HepG2 (cell line): ENCODE data around the gene SS18L1. TPM values are rescaled to one million over a fixed set of nuclear protein-coding genes. Genes with fewer than 3 reads are reported as not detected.

Source experiments
- ATAC-seq: fragments of 200-7000 bp; cut with Tn5 transposase; 3 replicates; pipeline ENCODE4 v1.9.1; 2020; ENCODE audit warnings: mild to moderate bottlenecking, moderate library complexity
- BruUV-seq: library from RNA; stranded (reverse); fragments of 400-500 nt; replicated peaks from 2 replicates; lab custom pipeline; 2021; lab: Mats Ljungman, UMichigan
- CTCF ChIA-PET: fragments of 300-600 bp; formaldehyde crosslinking; extraction: SDS; loops from one replicate; lab custom pipeline; 2021; ENCODE audit warnings: low total read pairs, inconsistent platforms, low intra/inter-chr PET ratio; lab: Yijun Ruan, JAX
- POLR2A ChIA-PET: fragments of 350-600 bp; sonication (Branson Sonifier 250); formaldehyde crosslinking; loops from one replicate; lab custom pipeline; 2020; ENCODE audit warnings: antibody characterized with exemption, inconsistent platforms; lab: Yijun Ruan, JAX
- DNase-seq: peaks from one replicate; pipeline ENCODE4 v3.0.0-alpha.2; 2015; ENCODE audit warnings: low spot score
- FAIRE-seq: peaks from 3 replicates; lab custom pipeline; 2011; peaks lifted over from hg19 to GRCh38; lab: Jason Lieb, UNC
- H2AFZ ChIP-seq: one replicate; pipeline ENCODE4 v1.6.1; 2011; ENCODE audit warnings: low read length, inconsistent platforms
- H3K27ac ChIP-seq: fragments of 300-600 bp; 3 replicates; pipeline ENCODE4 v1.8.0; 2011; ENCODE audit warnings: mixed run types, mild to moderate bottlenecking, mixed read lengths, low read length, inconsistent platforms; ENCODE audit not compliant: insufficient read depth; ENCODE audit errors: extremely low read length
- H3K27me3 ChIP-seq, 2 experiments: fragments of 200-600 bp in 1 of 2; 2 replicates in 1 of 2; 3 replicates in 1 of 2; pipeline versions ENCODE4 v1.6.0 to v1.8.0; 2011; ENCODE audit warnings: low read length in 2 of 2, mild to moderate bottlenecking in 2 of 2, moderate library complexity in 2 of 2, inconsistent platforms in 1 of 2; ENCODE audit not compliant: insufficient read depth in 2 of 2, control insufficient read depth in 1 of 2
- H3K36me3 ChIP-seq, 2 experiments: fragments of 200-600 bp in 1 of 2; replicated peaks in 1 of 2; 2 replicates in 1 of 2; 3 replicates in 1 of 2; pipeline versions ENCODE4 v1.5.1 to v1.8.0; 2011; ENCODE audit warnings: low read length in 2 of 2, inconsistent platforms in 1 of 2; ENCODE audit not compliant: insufficient read depth in 2 of 2, control insufficient read depth in 1 of 2
- H3K4me1 ChIP-seq: 2 replicates; pipeline ENCODE4 v1.5.1; 2012; ENCODE audit warnings: low read length, inconsistent platforms; ENCODE audit not compliant: insufficient read depth
- H3K4me2 ChIP-seq: 2 replicates; pipeline ENCODE4 v1.6.0; 2011; ENCODE audit warnings: low read depth, low read length, inconsistent platforms
- H3K4me3 ChIP-seq, 3 experiments: fragments of 200-600 bp in 1 of 3; sonication (generic), shearing (Covaris generic) in 1 of 3; replicated peaks in 1 of 3; 2 replicates each; pipeline ENCODE4 v1.5.1; 2011 to 2016; ENCODE audit warnings: low read length in 3 of 3, inconsistent platforms in 2 of 3, low read depth in 2 of 3, mild to moderate bottlenecking in 2 of 3, control low read depth in 1 of 3, mixed read lengths in 1 of 3; ENCODE audit not compliant: insufficient read depth in 1 of 3
- H3K79me2 ChIP-seq: one replicate; pipeline ENCODE4 v1.6.1; 2011; ENCODE audit warnings: low read length, inconsistent platforms; ENCODE audit not compliant: insufficient read depth
- H3K9ac ChIP-seq: 2 replicates; pipeline ENCODE4 v1.6.0; 2011; ENCODE audit warnings: mild to moderate bottlenecking, low read depth, low read length, inconsistent platforms; ENCODE audit not compliant: insufficient read depth
- H3K9me3 ChIP-seq: 2 replicates; pipeline ENCODE4 v1.5.1; 2012; ENCODE audit warnings: mild to moderate bottlenecking, low read length
- H4K20me1 ChIP-seq: 2 replicates; pipeline ENCODE4 v1.6.0; 2011; ENCODE audit warnings: inconsistent platforms, mild to moderate bottlenecking, low read length, moderate library complexity; ENCODE audit not compliant: insufficient read depth
- ARID5B ChIP-seq: IDR thresholded peaks from 2 replicates; pipeline ENCODE4 v1.4.0; 2020; ENCODE audit warnings: mild to moderate bottlenecking, missing genetic modification reagents
- ATF4 ChIP-seq, 2 experiments: fragments of 450-650 bp in 1 of 2; sonication (generic) in 1 of 2; formaldehyde crosslinking; IDR thresholded peaks; 2 replicates each; pipeline versions ENCODE4 v1.5.0 to v1.8.0; 2020 to 2022; ENCODE audit warnings: mild to moderate bottlenecking in 1 of 2, missing genetic modification reagents in 1 of 2
- GABPB1 ChIP-seq: IDR thresholded peaks from 2 replicates; pipeline ENCODE4 v1.6.1; 2016; ENCODE audit warnings: mild to moderate bottlenecking, missing genetic modification reagents, moderate library complexity, missing compliant biosample characterization
- GTF2F1 ChIP-seq: fragments of 150-350 bp; IDR thresholded peaks from 2 replicates; pipeline ENCODE4 v1.6.1; 2014; ENCODE audit warnings: low read length
- NR2F2 ChIP-seq: IDR thresholded peaks from 2 replicates; pipeline ENCODE4 v1.6.1; 2012; ENCODE audit warnings: low read depth, inconsistent platforms, borderline replicate concordance
- SAP130 ChIP-seq: IDR thresholded peaks from 2 replicates; pipeline ENCODE4 v1.6.1; 2016; ENCODE audit warnings: low read depth
- ZBTB7A ChIP-seq: sonication (generic); formaldehyde crosslinking; IDR thresholded peaks from 2 replicates; pipeline ENCODE4 v1.8.0; 2022; ENCODE audit warnings: mild to moderate bottlenecking, missing genetic modification reagents
- ZNF335 ChIP-seq: sonication (generic); formaldehyde crosslinking; IDR thresholded peaks from 2 replicates; pipeline ENCODE4 v1.4.0; 2020; ENCODE audit warnings: missing genetic modification reagents
- ZSCAN31 ChIP-seq: sonication (generic); formaldehyde crosslinking; IDR thresholded peaks from 2 replicates; pipeline ENCODE4 v1.5.0; 2020; ENCODE audit warnings: low read depth, mild to moderate bottlenecking, missing genetic modification reagents
- WGBS: methylation state at CpG from one replicate; pipeline ENCODE4 v1.1.6; 2017; ENCODE audit warnings: low lambda C conversion rate; 5-methylcytosine and 5-hydroxymethylcytosine counted together
- in situ Hi-C: cut with HindIII; loops from 2 replicates; pipeline ENCODE4 v1.10.0; 2017; ENCODE audit warnings: low pct_unique_long_range_greater_than_20kb; ENCODE audit not compliant: extremely low pct_ligation_motif_present
- intact Hi-C: fragments of 100-400 bp; cut with micrococcal nuclease; formaldehyde crosslinking; loops from one replicate; pipeline ENCODE4 v1.10.0; 2022; ENCODE audit not compliant: unreplicated experiment
- polyA plus RNA-seq, 8 experiments: library from polyadenylated mRNA; depleted of rRNA in 3 of 8; stranded (reverse) in 7 of 8; unstranded in 1 of 8; fragments of >200 nt; fragmentation: Illumina TruSeq in 4 of 8; extraction: Trizol in 4 of 8; gene quantifications; 2 replicates each; pipeline versions ENCODE4 v1.2.1 to v1.2.3, GENCODE V29; 2011 to 2016; ENCODE audit warnings: low read depth in 4 of 8, missing spikeins in 1 of 8, mixed read lengths in 1 of 8; ENCODE audit not compliant: insufficient read depth in 1 of 8
- total RNA-seq, 5 experiments: library from RNA; depleted of rRNA; stranded (reverse); fragments of >200 nt; fragmentation: Illumina TruSeq; extraction: Trizol; gene quantifications; 2 replicates each; pipeline ENCODE4 v1.2.3, GENCODE V29; 2016; ENCODE audit warnings: low read depth in 1 of 5
- TF ChIP-seq, protein P1 (sequence below): IDR thresholded peaks from 2 replicates; pipeline ENCODE4 v1.6.1; 2012; ENCODE audit warnings: low read depth, low read length, improper control_type of control experiment
- TF ChIP-seq, protein P2 (sequence below): IDR thresholded peaks from 2 replicates; pipeline ENCODE4 v1.6.1; 2016; ENCODE audit warnings: missing compliant biosample characterization, missing genetic modification reagents, borderline replicate concordance
- TF ChIP-seq, protein P3 (sequence below): sonication (generic); formaldehyde crosslinking; conservative IDR thresholded peaks from 2 replicates; pipeline ENCODE4 v1.8.1; 2023; ENCODE audit warnings: missing genetic modification reagents

Gene SS18L1
- total and polyA plus RNA-seq, 2 of the 13 experiments (the other 11 are each of a cell fraction or from before 2014, with no cell fraction given), result 17.8 to 27.6 TPM

DNA sequence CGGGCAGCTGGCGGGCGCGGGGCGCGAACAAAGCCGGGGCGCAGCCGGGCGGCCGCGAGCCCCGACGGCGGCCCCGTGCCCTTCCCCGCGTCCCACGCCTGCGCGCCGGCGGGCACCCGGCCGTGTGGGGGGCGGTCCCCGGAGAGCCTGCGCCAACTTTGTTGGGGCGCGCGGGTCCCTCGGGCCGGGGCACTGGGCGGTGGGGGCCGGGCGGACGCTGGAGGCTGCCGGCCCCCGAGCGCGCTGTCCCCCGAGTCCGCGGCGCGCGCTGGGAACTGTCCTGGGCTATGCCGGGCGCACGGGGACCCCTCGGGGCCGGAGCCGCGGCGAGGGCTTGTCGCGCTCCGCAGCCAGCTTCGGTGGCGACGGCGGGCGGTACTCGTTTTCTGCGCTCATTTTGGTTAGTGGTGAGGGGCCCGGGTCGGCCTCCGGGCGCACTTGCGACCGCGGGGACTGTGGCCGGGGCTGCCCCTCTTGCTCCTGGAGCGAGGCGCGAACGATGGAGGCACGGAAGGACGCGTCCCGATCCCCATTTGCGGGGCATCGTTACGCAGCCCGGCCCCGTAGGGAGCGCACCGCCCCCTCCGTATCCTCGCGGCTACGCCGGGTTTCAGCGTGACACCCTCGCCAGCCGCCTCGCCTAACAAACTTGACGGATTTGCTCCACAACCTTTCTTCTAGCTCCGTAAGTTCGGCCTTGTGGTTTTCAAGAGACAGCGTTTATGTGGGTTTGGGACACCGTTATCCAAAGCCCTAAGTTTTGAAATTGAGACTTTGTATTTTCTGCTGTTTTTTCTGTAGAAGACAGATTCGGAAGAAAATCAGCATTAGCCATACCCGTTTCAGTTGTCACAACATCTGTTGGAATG lies 622 bp downstream of the SS18L1 start:
- H3K4me1 ChIP-seq, result peaks cover 68% of the 10 kb centered on the region
- H3K27ac ChIP-seq, result peak overlapping the region; percentile 70
- BruUV-seq, result no TSS peak
- intact Hi-C loops, result no loop called here
- no peak overlapping the region for H2AFZ ChIP-seq
- no peaks in the 10 kb centered on the region; a peak in 1 of 5 replicates for H3K27me3 ChIP-seq
- DNase-seq, result peak; percentile 42
- in situ Hi-C loops, result loop anchor here (5.0 kb wide), 1 partner anchor 132 kb away; no protein-coding TSS in a partner anchor
- POLR2A ChIA-PET, result interaction anchor here (0.7 to 2.5 kb wide), 6 partner anchors 8 to 224 kb away, joined by 3 to 13 read pairs (median 4); partner anchors contain the start of gene LSM14B
- peak overlapping the region; percentile 68 to 93 (median 87) for H3K4me3 ChIP-seq
- FAIRE-seq, result no peak
- H3K79me2 ChIP-seq, result peaks cover 90% of the 10 kb centered on the region
- H3K36me3 ChIP-seq, result peaks cover 12 to 18% of the 10 kb centered on the region in 2 experiments
- H3K9me3 ChIP-seq, result no peaks in the 10 kb centered on the region
- peaks cover 56% of the 10 kb centered on the region for H4K20me1 ChIP-seq
- H3K9ac ChIP-seq, result peak overlapping the region; percentile 76
- CTCF ChIA-PET, result interaction anchor here (1.4 kb wide), 1 partner anchor 13 kb away, joined by 3 read pairs; no protein-coding TSS in a partner anchor
- peak; percentile 37 for ATAC-seq
- WGBS, result 1% methylated on average over 52 of the region's 104 CpGs
- peak overlapping the region; percentile 96 for H3K4me2 ChIP-seq
- TF ChIP-seq, protein P1, sequence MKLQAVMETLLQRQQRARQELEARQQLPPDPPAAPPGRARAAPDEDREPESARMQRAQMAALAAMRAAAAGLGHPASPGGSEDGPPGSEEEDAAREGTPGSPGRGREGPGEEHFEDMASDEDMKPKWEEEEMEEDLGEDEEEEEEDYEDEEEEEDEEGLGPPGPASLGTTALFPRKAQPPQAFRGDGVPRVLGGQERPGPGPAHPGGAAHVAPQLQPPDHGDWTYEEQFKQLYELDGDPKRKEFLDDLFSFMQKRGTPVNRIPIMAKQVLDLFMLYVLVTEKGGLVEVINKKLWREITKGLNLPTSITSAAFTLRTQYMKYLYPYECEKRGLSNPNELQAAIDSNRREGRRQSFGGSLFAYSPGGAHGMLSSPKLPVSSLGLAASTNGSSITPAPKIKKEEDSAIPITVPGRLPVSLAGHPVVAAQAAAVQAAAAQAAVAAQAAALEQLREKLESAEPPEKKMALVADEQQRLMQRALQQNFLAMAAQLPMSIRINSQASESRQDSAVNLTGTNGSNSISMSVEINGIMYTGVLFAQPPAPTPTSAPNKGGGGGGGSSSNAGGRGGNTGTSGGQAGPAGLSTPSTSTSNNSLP, result no peak
- TF ChIP-seq GABPB1, result peak; percentile 74; the same call in 1 of the 2 replicates
- TF ChIP-seq, protein P2, sequence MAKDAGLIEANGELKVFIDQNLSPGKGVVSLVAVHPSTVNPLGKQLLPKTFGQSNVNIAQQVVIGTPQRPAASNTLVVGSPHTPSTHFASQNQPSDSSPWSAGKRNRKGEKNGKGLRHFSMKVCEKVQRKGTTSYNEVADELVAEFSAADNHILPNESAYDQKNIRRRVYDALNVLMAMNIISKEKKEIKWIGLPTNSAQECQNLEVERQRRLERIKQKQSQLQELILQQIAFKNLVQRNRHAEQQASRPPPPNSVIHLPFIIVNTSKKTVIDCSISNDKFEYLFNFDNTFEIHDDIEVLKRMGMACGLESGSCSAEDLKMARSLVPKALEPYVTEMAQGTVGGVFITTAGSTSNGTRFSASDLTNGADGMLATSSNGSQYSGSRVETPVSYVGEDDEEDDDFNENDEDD (CRISPR knock-in tag), result peak; percentile 73; the same call in 1 of the 2 replicates
- no peak for TF ChIP-seq NR2F2
- 0 out of 2 replicates have a peak, but pooled peaks have one; percentile 55 for TF ChIP-seq ZSCAN31
- 0 out of 4 replicates have a peak, but pooled peaks of 1 of the 2 experiments have one; percentile 27 for TF ChIP-seq ATF4 (CRISPR knock-in tag; IDR thresholded peaks at IDR 0.05)
- TF ChIP-seq, protein P3, sequence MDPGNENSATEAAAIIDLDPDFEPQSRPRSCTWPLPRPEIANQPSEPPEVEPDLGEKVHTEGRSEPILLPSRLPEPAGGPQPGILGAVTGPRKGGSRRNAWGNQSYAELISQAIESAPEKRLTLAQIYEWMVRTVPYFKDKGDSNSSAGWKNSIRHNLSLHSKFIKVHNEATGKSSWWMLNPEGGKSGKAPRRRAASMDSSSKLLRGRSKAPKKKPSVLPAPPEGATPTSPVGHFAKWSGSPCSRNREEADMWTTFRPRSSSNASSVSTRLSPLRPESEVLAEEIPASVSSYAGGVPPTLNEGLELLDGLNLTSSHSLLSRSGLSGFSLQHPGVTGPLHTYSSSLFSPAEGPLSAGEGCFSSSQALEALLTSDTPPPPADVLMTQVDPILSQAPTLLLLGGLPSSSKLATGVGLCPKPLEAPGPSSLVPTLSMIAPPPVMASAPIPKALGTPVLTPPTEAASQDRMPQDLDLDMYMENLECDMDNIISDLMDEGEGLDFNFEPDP (CRISPR knock-in tag), result no peak
- 0 out of 2 replicates have a peak, but pooled peaks have one; percentile 15 for TF ChIP-seq ZBTB7A
- no peak for TF ChIP-seq GTF2F1
- TF ChIP-seq SAP130 (CRISPR knock-in tag), result peak; percentile 90
- TF ChIP-seq ZNF335 (CRISPR knock-in tag), result no peak
- 0 out of 2 replicates have a peak, but pooled peaks have one; percentile 20 for TF ChIP-seq ARID5B (CRISPR knock-in tag)
